ENCODE results near the gene ELF3.
A peak's percentile ranks its signal among the peaks of the same experiment; 100 is the strongest.
"Not testable (repeated sequence)": the region's sequence is repeated elsewhere in the genome, so short reads cannot be mapped to it uniquely, and the experiment has no call there.

ELF3 gene

GRCh38 chr1:202007805-202008489, 2.4 kb upstream of the ELF3 start:
- no peak for DNase-seq (ENCODE audit: extremely low read depth in 1 of 2, low read depth in 1 of 2)

- DNase-seq (ENCODE audit: extremely low read depth in 1 of 2, low read depth in 1 of 2), result peak in 1 of 2 donors; percentile 42
Observed at GRCh38 chr1:202009326-202010179, 834 bp upstream of the ELF3 start.

DNA sequence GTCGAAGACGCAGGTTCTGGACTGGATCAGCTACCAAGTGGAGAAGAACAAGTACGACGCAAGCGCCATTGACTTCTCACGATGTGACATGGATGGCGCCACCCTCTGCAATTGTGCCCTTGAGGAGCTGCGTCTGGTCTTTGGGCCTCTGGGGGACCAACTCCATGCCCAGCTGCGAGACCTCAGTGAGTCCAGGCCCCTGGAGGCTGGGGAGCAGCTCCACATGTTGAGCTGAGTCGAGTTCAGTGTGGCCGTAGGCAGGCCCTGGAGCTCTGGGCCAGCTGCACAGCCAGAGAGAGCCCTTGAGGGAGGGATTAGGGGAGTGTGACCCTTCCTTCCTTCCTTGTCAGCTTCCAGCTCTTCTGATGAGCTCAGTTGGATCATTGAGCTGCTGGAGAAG, 1.6 kb downstream of the ELF3 start:
- DNase-seq (ENCODE audit: extremely low read depth in 1 of 2, low read depth in 1 of 2), result no peak

GRCh38 chr1:202012544-202013478, 2.4 kb downstream of the ELF3 start:
- DNase-seq (ENCODE audit: extremely low read depth in 1 of 2, low read depth in 1 of 2), result no peak

DNA sequence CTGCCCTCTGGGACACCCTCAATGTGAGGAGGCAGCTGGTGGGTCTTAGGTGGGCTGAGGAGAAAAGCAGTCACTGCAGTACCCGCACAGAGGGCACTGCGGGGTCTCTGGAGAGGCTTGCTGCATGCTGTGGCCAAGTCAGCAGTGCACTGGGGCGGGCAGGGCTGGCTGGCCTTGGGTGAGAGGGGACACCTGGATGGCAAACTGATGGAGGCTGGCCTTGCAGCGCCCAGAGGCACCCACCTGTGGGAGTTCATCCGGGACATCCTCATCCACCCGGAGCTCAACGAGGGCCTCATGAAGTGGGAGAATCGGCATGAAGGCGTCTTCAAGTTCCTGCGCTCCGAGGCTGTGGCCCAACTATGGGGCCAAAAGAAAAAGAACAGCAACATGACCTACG, 3.2 kb downstream of the ELF3 start:
- DNase-seq (ENCODE audit: extremely low read depth in 1 of 2, low read depth in 1 of 2), result no peak

GRCh38 chr1:202014060-202014459, 3.7 kb downstream of the ELF3 start:
- no peak for DNase-seq (ENCODE audit: extremely low read depth in 1 of 2, low read depth in 1 of 2)

DNA sequence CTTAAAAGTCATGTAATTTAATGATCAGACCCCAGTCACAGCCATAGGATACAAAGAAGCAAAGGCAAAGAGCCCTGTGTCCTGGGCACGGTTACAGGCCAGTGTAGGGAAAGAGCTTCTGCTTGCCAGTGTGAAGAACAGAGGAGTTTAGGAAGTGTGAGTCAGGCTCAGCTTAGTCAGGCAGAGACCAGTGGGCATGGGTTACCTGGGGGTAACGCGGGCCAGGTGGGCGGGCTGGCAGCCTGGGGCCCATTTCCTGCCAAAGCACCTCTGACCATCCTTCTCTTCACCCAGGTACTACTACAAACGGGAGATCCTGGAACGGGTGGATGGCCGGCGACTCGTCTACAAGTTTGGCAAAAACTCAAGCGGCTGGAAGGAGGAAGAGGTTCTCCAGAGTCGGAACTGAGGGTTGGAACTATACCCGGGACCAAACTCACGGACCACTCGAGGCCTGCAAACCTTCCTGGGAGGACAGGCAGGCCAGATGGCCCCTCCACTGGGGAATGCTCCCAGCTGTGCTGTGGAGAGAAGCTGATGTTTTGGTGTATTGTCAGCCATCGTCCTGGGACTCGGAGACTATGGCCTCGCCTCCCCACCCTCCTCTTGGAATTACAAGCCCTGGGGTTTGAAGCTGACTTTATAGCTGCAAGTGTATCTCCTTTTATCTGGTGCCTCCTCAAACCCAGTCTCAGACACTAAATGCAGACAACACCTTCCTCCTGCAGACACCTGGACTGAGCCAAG, 4.7 kb downstream of the ELF3 start:
- DNase-seq (ENCODE audit: extremely low read depth in 1 of 2, low read depth in 1 of 2), result no peak

- DNase-seq (ENCODE audit: extremely low read depth in 1 of 2, low read depth in 1 of 2), result no peak
Observed at GRCh38 chr1:202015662-202015937, 5.2 kb downstream of the ELF3 start.

GRCh38 chr1:202016022-202016810, 5.8 kb downstream of the ELF3 start:
- no peak for DNase-seq (ENCODE audit: extremely low read depth in 1 of 2, low read depth in 1 of 2)

DNA sequence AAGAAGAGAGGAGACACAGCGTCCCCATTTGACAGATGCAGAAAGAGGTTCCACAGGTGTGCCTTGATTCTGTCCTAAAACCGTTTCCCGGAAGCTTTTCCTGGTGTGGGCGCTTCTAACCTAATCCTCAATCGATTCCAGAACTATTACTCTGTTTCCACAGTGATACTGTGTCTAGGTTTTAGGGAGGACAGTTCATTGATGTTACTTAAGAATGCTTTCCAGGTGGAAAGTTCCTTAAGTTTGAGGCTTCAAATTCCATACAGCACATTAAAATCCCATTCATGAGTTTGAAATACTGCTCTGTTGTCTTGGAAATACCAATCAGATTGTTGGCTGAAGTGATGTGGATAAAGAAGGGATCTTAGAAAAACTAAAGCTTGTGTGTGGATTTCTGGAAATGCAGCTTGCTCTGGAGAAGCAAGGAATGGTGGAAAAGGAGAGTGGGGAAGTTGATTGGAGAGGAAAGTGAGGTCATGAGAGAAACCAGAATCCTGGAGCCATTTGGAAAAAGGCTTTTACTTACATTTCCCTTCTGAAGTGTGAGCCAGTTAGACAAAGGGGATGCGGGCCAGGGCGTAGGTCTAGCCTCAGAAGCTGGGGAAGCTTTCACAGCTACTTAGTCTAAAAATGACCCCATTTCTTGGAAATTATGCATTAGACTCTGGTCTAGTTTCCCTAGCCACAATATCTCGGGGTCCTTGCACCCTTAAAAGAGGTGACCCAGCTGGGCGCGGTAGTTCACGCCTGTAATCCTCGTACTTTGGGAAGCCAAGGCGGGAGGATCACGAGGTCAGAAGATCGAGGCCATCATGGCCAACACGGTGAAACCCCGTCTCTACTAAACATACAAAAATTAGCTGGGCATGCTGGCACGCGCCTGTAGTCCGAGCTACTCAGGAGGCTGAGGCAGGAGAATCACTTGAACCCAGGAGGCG, 6.7 kb downstream of the ELF3 start:
- no peak for DNase-seq (ENCODE audit: extremely low read depth in 1 of 2, low read depth in 1 of 2)

DNA sequence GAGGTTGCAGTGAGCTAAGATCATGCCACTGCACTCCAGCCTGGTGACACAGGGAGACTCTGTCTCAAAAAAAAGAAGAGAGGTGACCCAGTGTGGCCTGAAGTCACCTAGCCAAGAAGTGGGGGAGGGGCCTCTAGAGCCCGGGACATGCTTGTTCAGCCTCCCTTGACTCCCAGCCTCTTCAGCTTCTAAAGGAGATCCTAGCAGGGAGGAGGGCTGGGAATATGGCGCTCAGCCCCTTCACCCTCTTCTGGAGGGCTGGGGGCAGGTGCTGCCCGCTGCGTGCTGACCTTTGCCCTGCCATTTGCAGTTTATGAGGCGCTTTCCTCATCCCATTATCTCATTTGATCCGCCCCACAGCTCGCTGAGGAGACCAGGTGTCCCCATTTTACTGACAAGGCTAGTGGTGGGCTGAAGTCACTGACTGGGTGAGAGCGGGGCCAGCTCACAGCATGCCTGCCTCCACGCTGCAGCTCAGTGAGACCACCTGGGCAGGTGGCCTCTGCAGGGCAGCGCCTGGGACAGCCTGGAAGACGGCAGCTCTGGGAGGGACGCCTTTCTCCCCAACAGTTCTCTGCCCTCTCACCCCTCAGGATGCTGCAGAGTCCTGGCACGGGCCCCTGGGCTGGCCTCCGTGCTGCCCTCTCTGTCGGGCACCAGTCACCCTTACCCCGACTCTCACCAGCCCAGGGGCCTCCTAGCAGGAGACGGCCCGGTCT, 7.5 kb downstream of the ELF3 start:
- DNase-seq (ENCODE audit: extremely low read depth in 1 of 2, low read depth in 1 of 2), result no peak

- no peak for DNase-seq (ENCODE audit: extremely low read depth in 1 of 2, low read depth in 1 of 2)
Observed at GRCh38 chr1:202018468-202019234, 8.3 kb downstream of the ELF3 start.

DNA sequence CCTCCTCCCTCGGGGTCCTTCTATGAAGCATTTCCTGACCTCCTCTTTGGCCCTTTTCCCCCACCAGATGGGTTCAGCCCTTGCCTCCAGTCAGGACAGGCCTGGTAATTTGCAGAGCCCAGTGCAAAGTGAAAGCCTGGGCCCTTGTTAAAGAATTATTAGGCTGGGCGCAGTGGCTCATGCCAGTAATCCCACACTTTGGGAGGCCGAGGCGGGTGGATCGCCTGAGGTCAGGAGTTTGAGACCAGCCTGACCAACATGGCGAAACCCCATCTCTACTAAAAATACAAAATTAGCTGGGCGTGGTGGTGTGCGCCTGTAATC, 8.8 kb downstream of the ELF3 start:
- not testable (repeated sequence) for DNase-seq (ENCODE audit: extremely low read depth in 1 of 2, low read depth in 1 of 2)

- DNase-seq (ENCODE audit: extremely low read depth in 1 of 2, low read depth in 1 of 2), result no peak
Observed at GRCh38 chr1:202023001-202023433, 12.6 kb downstream of the ELF3 start.

- DNase-seq (ENCODE audit: extremely low read depth in 1 of 2, low read depth in 1 of 2), result no peak
Observed at GRCh38 chr1:202029171-202029665, 18.8 kb downstream of the ELF3 start.

GRCh38 chr1:202029727-202030126, 19.3 kb downstream of the ELF3 start:
- DNase-seq (ENCODE audit: extremely low read depth in 1 of 2, low read depth in 1 of 2), result no peak

- DNase-seq (ENCODE audit: extremely low read depth in 1 of 2, low read depth in 1 of 2), result no peak
Observed at GRCh38 chr1:202031796-202032195, 21.4 kb downstream of the ELF3 start.
